ENCODE data around the gene HOXC11. TPM values are rescaled to one million over a fixed set of nuclear protein-coding genes. Genes with fewer than 3 reads are reported as not detected.

The HOXC11 gene
- total RNA-seq, 4 donors from 2014 or later = 0.69 to 3.3 TPM; not detected in 2

GRCh38 chr12:53980802-53981496, 8.0 kb downstream of the HOXC11 start:
- DNase-seq = no peak
- peaks cover 22 to 68% of the 10 kb centered on the region in 2 donors for H3K27me3 ChIP-seq
- intact Hi-C loops (cut with DNase I; ENCODE audit: low total_unique reads) = no loop called here

GRCh38 chr12:53981634-53982565, 9.0 kb downstream of the HOXC11 start:
- intact Hi-C loops (cut with DNase I; ENCODE audit: low total_unique reads) = no loop called here
- no peaks in the 10 kb centered on the region for H3K36me3 ChIP-seq
- no peak for DNase-seq

More at GRCh38 chr12:53980802-53981496, 8.0 kb downstream of the HOXC11 start:
- TF ChIP-seq, protein P1, sequence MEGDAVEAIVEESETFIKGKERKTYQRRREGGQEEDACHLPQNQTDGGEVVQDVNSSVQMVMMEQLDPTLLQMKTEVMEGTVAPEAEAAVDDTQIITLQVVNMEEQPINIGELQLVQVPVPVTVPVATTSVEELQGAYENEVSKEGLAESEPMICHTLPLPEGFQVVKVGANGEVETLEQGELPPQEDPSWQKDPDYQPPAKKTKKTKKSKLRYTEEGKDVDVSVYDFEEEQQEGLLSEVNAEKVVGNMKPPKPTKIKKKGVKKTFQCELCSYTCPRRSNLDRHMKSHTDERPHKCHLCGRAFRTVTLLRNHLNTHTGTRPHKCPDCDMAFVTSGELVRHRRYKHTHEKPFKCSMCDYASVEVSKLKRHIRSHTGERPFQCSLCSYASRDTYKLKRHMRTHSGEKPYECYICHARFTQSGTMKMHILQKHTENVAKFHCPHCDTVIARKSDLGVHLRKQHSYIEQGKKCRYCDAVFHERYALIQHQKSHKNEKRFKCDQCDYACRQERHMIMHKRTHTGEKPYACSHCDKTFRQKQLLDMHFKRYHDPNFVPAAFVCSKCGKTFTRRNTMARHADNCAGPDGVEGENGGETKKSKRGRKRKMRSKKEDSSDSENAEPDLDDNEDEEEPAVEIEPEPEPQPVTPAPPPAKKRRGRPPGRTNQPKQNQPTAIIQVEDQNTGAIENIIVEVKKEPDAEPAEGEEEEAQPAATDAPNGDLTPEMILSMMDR (IDR thresholded peaks at IDR 0.05) = no peak
- no peak for TF ChIP-seq POLR2A (IDR thresholded peaks at IDR 0.05)
- no peak overlapping the region for H3K4me3 ChIP-seq
- H3K9me3 ChIP-seq = no peaks in the 10 kb centered on the region
- H3K4me1 ChIP-seq = peaks cover 0 to 9% of the 10 kb centered on the region in 2 donors
- H3K27ac ChIP-seq = no peak overlapping the region
- no peaks in the 10 kb centered on the region for H3K36me3 ChIP-seq

DNA sequence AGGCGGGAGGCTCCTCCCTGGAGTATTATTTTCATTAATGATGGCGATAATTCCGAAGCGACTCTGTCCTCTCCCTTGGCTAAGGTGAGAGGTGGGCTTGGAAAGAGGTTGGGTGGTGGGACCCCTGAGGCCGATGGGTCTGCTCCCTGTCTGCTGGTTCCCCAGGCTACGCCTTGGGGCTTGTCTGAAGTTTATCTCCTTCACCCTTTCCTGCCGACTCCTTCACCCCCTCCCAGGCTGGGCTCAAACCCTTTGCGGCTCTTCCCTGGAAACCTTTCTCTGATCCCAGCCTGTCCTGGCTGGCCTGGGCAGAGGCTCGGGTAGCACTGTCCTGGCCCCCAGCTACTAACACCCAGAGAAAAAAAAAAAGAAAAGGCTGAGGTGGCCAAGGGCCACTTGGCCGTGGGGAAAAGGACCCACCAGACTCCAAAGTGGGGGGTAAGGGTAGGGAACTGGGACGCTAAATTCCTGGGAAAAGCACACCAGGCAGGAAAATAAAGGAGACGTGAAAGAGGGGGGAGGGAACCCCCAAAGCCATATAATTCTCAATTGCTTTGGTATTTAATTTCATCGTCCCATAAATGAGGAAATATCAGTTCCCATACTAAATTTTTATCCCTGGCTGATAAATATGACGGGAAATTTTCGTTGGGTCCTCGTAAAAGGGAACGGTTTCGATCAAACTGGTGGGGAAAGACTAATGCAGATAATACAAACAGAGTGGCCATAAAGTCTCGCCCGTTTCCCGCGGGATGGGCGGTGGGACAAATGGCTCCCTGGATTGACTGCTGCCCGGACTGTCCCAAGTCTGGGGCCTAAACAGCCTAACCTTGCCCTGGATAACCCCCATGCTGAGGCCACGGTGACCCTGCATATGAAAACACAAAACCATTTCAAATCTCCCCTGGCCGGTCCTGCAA, 10.0 kb downstream of the HOXC11 start:
- intact Hi-C loops (cut with DNase I; ENCODE audit: low total_unique reads) = no loop called here
- no peak overlapping the region for H3K4me3 ChIP-seq

More at GRCh38 chr12:53981634-53982565, 9.0 kb downstream of the HOXC11 start:
- Histone ChIP-seq H3K4me3 (no peak overlapping the region), H3K9me3 (no peaks in the 10 kb centered on the region), H3K27ac (no peak overlapping the region), H3K4me1 (peaks cover 0 to 10% of the 10 kb centered on the region in 2 donors), H3K27me3 (peaks cover 17 to 68% of the 10 kb centered on the region in 2 donors)
- TF ChIP-seq, protein P1 (IDR thresholded peaks at IDR 0.05) = no peak

DNA sequence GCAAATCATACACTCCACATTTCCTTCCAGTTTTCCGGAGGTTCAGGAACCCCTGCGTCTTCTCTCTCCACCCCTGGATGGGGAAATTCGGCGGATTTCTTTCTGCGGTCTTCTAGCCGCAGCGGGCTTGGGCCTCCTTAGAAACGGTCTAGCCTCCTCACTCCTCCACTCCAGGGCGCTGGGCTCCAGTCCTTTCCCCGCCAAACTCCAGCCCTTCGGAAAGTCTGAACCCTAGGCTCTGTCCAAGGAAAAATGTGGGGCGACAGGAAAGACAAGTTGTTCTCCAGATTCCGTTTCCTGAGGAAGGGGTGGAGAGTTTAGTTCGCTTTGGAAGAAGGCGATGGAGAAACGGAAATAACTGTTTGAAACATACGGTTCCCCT, 10.6 kb downstream of the HOXC11 start:
- TF ChIP-seq, protein P1 (IDR thresholded peaks at IDR 0.05) = no peak
- TF ChIP-seq POLR2A (IDR thresholded peaks at IDR 0.05) = no peak
- Histone ChIP-seq H3K27me3 (peaks cover 12 to 70% of the 10 kb centered on the region in 2 donors), H3K36me3 (no peaks in the 10 kb centered on the region), H3K27ac (no peak overlapping the region), H3K4me3 (no peak overlapping the region), H3K4me1 (peaks cover 0 to 10% of the 10 kb centered on the region in 2 donors), H3K9me3 (no peaks in the 10 kb centered on the region)
- DNase-seq = no peak
- intact Hi-C loops (cut with DNase I; ENCODE audit: low total_unique reads) = no loop called here

More for the DNA sequence above, 10.0 kb downstream of the HOXC11 start:
- no peaks in the 10 kb centered on the region for H3K9me3 ChIP-seq
- H3K4me1 ChIP-seq = peaks cover 0 to 10% of the 10 kb centered on the region in 2 donors
- peaks cover 10 to 68% of the 10 kb centered on the region in 2 donors for H3K27me3 ChIP-seq
- no peaks in the 10 kb centered on the region for H3K36me3 ChIP-seq
- H3K27ac ChIP-seq = no peak overlapping the region
- DNase-seq = no peak
- TF ChIP-seq, protein P1 (IDR thresholded peaks at IDR 0.05) = no peak
- no peak for TF ChIP-seq POLR2A (IDR thresholded peaks at IDR 0.05)
